ENCODE results near the gene BRSK2.

- TF ChIP-seq KLF10 (CRISPR knock-in tag; IDR thresholded peaks at IDR 0.05): no peak
- no peak for TF ChIP-seq ZNF431 (CRISPR knock-in tag; IDR thresholded peaks at IDR 0.05)
- TF ChIP-seq POLR3G (IDR thresholded peaks at IDR 0.05; ENCODE audit: extremely low read depth, insufficient read length, insufficient replicate concordance): no peak
- TF ChIP-seq RBM25 (IDR thresholded peaks at IDR 0.05; ENCODE audit: low read depth, low read length, severe bottlenecking): no peak
- TF ChIP-seq REST (IDR thresholded peaks at IDR 0.05; ENCODE audit: borderline replicate concordance): no peak
- TF ChIP-seq REST (CRISPR knock-in tag; IDR thresholded peaks at IDR 0.05; ENCODE audit: low read depth): no peak
- TF ChIP-seq MYNN (IDR thresholded peaks at IDR 0.05): no peak
- no peak for TF ChIP-seq MYNN (CRISPR knock-in tag; IDR thresholded peaks at IDR 0.05)
- TF ChIP-seq HMG20A (CRISPR knock-in tag; conservative IDR thresholded peaks at IDR 0.05): no peak
These were observed 19.3 kb upstream of the BRSK2 start for GRCh38 chr11:1370186-1371025.

Measured in K562 (cell line).